Measurements from ENCODE around the gene CNTFR.

CNTFR gene

GRCh38 chr9:34566322-34566721, 23.2 kb downstream of the CNTFR start:
- DNase-seq (ENCODE audit: low read depth in 1 of 2, low spot score in 1 of 2), result no peak
- TF ChIP-seq SPI1 (IDR thresholded peaks at IDR 0.05; ENCODE audit: borderline replicate concordance, low read depth), result no peak
- TF ChIP-seq POLR2AphosphoS5 (IDR thresholded peaks at IDR 0.05; ENCODE audit: low read depth), result no peak
- TF ChIP-seq REST (IDR thresholded peaks at IDR 0.05; ENCODE audit: insufficient replicate concordance, low read depth), result no peak
- TF ChIP-seq GABPA (IDR thresholded peaks at IDR 0.05; ENCODE audit: low read depth), result no peak
- TF ChIP-seq CTCF (IDR thresholded peaks at IDR 0.05; ENCODE audit: insufficient read depth, low read length), result no peak
- Histone ChIP-seq H3K27ac (replicated peaks) (no peak overlapping the region), H3K27me3 (ENCODE audit: insufficient read depth, poor library complexity, severe bottlenecking) (peaks cover 3% of the 10 kb centered on the region), H3K4me3 (replicated peaks; ENCODE audit: insufficient read depth, low read length) (no peak overlapping the region)

- H3K4me3 ChIP-seq (replicated peaks; ENCODE audit: insufficient read depth, low read length), result no peak overlapping the region
These were observed 23.7 kb downstream of the CNTFR start for GRCh38 chr9:34565856-34566255.

GRCh38 chr9:34564617-34565016, 24.9 kb downstream of the CNTFR start:
- Histone ChIP-seq H3K4me3 (replicated peaks; ENCODE audit: insufficient read depth, low read length) (no peak overlapping the region), H3K27ac (replicated peaks) (no peak overlapping the region), H3K27me3 (ENCODE audit: insufficient read depth, poor library complexity, severe bottlenecking) (peaks cover 8% of the 10 kb centered on the region)
- DNase-seq (ENCODE audit: low read depth in 1 of 2, low spot score in 1 of 2), result no peak
- TF ChIP-seq POLR2AphosphoS5 (IDR thresholded peaks at IDR 0.05; ENCODE audit: low read depth) (no peak), CTCF (IDR thresholded peaks at IDR 0.05; ENCODE audit: insufficient read depth, low read length) (no peak), REST (IDR thresholded peaks at IDR 0.05; ENCODE audit: insufficient replicate concordance, low read depth) (no peak), SPI1 (IDR thresholded peaks at IDR 0.05; ENCODE audit: borderline replicate concordance, low read depth) (no peak), GABPA (IDR thresholded peaks at IDR 0.05; ENCODE audit: low read depth) (no peak)

More at GRCh38 chr9:34565856-34566255, 23.7 kb downstream of the CNTFR start:
- Histone ChIP-seq H3K27me3 (ENCODE audit: insufficient read depth, poor library complexity, severe bottlenecking) (peaks cover 3% of the 10 kb centered on the region), H3K27ac (replicated peaks) (no peak overlapping the region)
- no peak for DNase-seq (ENCODE audit: low read depth in 1 of 2, low spot score in 1 of 2)
- TF ChIP-seq SPI1 (IDR thresholded peaks at IDR 0.05; ENCODE audit: borderline replicate concordance, low read depth) (no peak), POLR2AphosphoS5 (IDR thresholded peaks at IDR 0.05; ENCODE audit: low read depth) (no peak), GABPA (IDR thresholded peaks at IDR 0.05; ENCODE audit: low read depth) (no peak), CTCF (IDR thresholded peaks at IDR 0.05; ENCODE audit: insufficient read depth, low read length) (no peak), REST (IDR thresholded peaks at IDR 0.05; ENCODE audit: insufficient replicate concordance, low read depth) (no peak)
